Fibroblast of skin of scalp (primary cell): ENCODE measurements around the gene MIS18BP1.
"Not testable (repeated sequence)": the region's sequence is repeated elsewhere in the genome, so short reads cannot be mapped to it uniquely, and the experiment has no call there.

Experiments used
- DNase-seq: peaks from one replicate; pipeline ENCODE4 v3.0.0-alpha.2; 2013

The MIS18BP1 gene

GRCh38 chr14:45246151-45246550, 6.9 kb downstream of the MIS18BP1 start:
- no peak for DNase-seq

DNA sequence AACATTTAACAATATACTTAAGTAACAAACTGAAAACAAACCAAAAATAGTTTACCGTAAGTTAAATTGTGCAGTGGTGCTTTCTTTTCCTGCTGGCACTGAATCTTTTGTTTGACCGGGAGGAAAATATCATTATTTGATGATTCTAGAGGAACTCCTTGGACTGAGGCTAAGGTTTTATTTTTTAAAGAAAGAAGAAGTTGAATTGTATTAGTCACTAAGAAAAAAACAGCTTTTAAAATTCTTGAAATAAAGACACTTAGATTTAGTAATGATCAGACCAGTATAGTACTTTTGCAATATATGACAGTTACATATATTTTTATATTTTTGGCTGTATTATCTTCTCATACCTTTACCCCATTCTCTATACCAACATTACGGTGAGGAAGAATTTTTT, 10.3 kb downstream of the MIS18BP1 start:
- DNase-seq, result no peak

DNA sequence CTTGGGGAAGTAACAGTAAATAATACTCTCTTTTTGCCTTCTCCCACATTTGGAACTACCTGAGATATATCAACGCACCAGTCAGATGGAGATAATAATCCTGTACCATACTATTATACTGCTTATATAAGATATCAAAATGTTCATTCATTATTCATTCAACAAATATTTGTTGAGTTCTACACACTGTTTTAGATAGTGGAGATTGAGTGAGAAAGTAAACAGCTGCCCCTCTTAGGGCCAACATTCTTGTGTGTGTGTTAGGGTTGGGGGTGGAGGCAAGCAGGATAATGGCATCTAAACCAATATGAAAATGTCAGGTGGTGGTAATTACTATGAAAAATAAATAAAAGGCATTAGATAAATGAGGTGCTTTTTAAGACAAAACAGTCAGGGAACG, 14.0 kb downstream of the MIS18BP1 start:
- DNase-seq, result no peak

- DNase-seq, result no peak
Measured at GRCh38 chr14:45227566-45227965, 25.4 kb downstream of the MIS18BP1 start.

- DNase-seq, result no peak
Measured at GRCh38 chr14:45222485-45223262, 30.3 kb downstream of the MIS18BP1 start.

DNA sequence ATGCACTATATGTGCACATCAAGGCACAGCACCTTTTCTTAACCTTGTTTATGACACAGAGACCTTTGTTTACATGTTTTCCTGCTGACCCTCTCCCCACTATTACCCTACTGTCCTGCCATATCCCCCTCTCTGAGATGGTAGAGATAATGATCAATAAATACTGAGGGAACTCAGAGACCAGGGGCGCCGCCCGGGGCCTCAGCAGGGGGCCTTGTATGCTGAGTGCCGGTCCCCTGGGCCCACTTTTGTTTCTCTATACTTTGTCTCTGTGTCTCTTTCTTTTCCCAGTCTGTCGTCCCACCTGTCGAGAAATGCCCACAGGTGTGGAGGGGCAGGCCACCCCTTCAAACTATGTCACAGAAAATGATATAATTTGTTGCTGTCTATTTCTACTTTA, 38.7 kb downstream of the MIS18BP1 start:
- not testable (repeated sequence) for DNase-seq

DNA sequence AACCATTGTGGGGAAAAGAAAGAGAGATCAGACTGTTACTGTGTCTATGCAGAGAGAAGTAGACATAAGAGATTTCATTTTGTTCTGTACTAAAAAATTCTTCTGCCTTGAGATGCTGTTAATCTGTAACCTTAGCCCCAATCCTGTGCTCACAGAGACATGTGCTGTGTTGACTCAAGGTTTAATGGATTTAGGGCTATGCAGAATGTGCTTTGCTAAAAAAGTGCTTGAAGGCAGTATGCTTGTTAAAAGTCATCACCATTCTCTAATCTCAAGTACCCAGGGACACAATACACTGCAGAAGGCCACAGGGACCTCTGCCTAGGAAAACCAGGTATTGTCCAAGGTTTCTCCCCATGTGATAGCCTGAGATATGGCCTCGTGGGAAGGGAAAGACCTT, 39.3 kb downstream of the MIS18BP1 start:
- not testable (repeated sequence) for DNase-seq

DNA sequence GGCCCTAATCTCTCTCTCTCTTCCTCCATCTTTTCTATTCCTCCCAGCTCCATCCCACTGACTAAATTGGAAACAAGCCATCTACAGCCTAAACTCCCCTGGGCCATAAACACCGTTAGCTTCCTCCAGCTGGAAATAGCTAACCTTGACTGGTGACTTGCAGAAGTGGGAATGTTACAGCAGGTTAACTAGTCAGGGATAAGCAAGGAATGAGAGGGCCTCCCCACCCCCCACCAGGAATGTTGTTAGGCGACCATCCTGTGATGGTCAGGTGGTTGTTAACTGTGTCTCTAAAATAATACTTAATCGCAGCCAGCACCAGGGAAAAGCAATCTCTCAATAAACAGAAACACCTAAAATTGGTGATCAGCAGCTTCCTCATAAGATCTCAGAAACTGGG, 40.8 kb downstream of the MIS18BP1 start:
- DNase-seq, result no peak

- DNase-seq, result no peak
Measured at GRCh38 chr14:45211295-45211694, 41.7 kb downstream of the MIS18BP1 start.

DNA sequence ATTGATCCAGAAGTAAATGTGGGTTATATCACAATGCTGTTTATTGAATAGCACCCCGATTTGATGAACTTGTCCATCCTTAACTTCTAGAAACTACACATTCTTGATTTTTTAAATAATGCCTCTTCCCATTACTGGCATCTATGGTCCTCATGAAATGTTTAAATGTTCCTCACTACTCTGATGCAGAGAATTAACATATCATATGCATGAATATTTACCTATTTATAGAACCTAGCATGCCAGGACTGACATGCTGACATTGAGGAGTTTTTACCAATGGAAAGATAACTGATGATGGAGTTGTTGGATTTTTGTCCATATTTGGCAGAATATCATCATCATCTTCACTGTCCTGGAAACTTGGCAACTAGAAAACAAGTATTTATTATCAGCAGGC, 42.8 kb downstream of the MIS18BP1 start:
- no peak for DNase-seq

- DNase-seq, result no peak
Measured at GRCh38 chr14:45204241-45204640, 48.8 kb downstream of the MIS18BP1 start.

- DNase-seq, result peak; percentile 38
Measured at GRCh38 chr14:45201905-45202304, 51.1 kb downstream of the MIS18BP1 start.

- DNase-seq, result peak; percentile 57
Measured at GRCh38 chr14:45199230-45199629, 53.8 kb downstream of the MIS18BP1 start.

- peak; percentile 72 for DNase-seq
Measured at GRCh38 chr14:45198551-45198950, 54.5 kb downstream of the MIS18BP1 start.

- DNase-seq, result no peak
Measured at GRCh38 chr14:45194964-45195363, 58.0 kb downstream of the MIS18BP1 start.

DNA sequence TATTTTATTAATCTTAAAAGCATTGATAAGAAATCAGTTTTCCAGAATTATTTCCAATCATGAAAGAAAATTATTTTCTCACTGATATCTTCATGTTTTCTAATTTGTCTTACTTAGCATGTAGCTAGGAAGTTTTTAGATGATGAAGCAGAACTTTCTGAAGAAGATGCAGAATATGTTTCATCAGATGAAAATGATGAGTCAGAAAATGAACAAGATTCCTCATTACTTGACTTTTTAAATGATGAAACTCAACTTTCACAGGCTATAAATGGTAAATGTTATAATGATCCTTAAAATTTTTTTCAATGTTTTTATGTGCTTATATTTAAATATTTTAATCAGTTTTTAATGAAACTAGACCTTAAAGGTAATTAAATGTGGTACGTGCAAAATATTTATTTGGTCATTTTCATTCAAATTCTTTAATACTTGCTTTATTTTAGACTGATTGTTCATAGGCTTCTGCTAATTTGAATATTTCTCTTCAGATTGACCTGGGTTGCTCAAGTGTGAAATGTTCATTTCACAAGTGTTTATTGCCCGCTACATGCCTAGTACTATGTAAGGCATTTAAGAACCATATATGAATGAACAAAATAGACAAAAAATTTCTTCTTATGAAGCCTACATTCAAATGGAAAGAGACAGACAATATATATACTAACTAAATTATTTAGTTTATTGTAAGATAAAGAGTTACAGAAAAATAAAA, 67.7 kb downstream of the MIS18BP1 start:
- peak; percentile 64 for DNase-seq

DNA sequence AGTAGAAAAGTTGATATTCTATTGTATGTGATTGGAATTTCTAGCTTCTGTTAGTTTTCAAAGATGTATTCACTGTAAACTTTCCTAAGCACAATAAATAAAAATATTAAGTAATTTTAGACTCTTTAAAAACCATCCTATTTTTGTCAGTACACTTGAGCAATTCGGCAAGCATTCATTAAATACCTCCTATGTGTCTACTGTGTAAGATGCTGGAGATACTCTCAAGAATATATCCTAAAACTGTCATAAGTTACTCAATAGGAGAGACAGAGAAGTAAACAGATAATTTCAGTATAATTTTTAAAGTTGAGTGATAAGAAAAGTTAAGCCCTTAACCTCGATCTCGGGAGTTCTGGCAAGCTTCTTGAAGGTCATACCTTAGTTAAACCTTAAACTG, 71.2 kb downstream of the MIS18BP1 start:
- no peak for DNase-seq

DNA sequence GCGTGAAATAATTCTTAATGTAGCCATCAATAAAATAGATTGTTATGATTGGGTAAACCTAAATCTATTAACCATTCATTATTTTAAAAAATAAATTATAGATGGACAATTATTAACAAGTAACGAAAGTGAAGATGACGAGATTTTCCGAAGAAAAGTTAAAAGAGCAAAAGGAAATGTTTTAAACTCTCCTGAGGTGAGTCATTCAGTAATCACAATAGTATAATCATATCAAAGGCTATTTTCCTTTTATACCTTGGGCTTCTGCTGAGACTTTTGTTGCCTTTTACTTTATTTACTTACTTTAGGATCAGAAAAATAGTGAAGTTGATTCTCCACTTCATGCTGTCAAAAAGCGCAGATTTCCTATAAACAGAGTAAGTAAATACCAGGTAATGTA, 71.7 kb downstream of the MIS18BP1 start:
- DNase-seq, result no peak

GRCh38 chr14:45177076-45177475, 75.9 kb downstream of the MIS18BP1 start:
- DNase-seq, result peak; percentile 93

DNA sequence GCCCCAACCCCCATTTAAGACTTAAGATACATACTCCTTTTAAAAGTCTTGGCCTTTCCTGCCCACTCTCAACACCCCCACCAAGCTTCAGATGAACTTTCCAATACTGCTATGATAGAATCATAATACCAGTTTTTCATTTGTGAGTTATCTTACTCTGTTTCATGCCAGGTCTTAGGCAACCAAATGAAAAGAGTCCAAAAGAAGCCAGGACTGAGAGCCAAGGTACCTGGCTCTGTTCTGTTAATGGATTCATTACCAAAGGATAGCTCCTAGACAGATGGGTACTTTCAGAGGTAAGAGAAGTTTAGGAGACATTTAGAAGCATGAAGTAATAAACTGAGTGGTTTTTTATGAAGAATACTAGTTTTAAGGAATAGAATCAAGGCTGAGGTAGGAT, 83.1 kb downstream of the MIS18BP1 start:
- no peak for DNase-seq

- DNase-seq, result peak; percentile 23
Measured at GRCh38 chr14:45156067-45156466, 96.9 kb downstream of the MIS18BP1 start.
